GM21526 (cell line): ENCODE measurements around the gene PKHD1.

Source experiments
- ATAC-seq: cut with Tn5 transposase; IDR thresholded peaks from one replicate; pipeline ENCODE4 v1.9.1; 2021; ENCODE audit warnings: moderate library complexity; ENCODE audit not compliant: unreplicated experiment, low FRiP score

The PKHD1 gene

DNA sequence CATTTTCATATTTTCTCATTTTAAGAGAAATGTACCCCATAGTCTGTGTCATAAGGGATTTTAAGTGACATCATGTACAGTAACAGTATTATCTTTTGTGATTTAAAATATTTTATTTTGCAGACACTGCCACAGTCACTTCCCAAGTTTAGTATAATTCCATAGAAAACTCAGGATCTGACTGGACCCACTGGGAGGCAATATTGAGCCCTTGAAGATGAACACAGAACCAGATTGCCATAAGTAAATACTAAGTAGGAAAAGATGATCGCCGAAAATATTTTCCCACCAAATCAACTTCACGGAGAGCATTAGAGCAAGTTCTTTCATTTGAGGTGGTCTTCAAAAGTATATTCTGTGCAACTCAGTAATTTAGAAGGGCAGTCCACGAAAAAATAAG, 17.6 kb upstream of the PKHD1 start:
- ATAC-seq: no peak

DNA sequence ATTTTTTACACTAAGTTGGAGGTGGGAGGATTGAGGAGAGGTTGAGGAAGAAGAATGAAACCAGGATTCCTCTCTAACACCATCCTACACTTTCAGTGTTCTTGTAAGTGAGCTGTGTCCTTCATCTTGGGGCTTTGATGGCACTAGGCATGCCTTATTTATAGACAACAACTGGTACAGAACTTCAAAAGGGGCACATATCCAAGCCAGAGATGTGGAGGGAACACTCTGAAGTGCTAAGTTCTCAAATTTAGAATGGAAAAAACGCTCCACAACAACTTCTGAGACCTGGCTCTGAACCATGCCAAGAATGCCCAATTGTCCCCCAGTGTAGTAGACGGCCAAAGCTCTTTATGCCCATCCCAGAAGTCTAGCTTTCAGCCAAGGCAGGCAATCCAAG, 16.2 kb upstream of the PKHD1 start:
- no peak for ATAC-seq

DNA sequence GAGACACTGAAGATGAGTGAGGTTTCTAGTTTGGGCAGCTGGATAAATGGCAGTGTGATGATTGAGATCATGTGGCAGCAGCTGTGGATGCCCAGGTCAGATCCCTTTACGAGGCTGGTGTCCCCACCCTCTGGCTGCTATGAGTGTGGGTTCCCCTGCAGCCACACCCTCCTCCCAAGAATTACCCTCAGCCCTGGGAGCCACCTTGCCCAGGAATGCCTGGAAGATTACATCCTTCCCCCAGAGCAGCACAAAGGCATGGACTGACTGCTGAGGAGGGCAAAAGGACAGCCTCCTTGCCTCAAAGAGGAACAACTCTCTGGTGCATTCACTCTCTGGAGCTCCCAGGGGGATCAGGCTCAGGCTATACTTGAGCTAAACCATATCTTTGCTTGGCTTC, 15.0 kb upstream of the PKHD1 start:
- no peak for ATAC-seq

DNA sequence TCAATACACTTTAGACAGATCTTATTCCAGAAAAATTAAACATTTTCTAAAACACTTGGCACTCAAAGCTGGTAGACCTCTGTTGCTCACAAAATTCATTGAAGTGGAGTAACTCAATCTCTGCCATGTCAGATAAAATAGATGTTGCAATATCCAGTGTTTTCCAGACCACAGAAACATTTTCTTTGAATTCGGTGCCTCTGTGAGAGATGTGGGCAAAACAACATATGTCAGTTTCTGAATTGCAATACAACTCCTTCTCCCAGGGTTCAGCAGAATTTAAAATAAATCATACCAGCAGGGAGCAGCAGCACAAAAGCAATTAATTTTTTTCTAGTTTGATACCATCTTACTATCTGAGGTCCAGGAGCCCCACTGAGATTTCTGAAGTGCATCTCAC, 11.3 kb upstream of the PKHD1 start:
- ATAC-seq: no peak

DNA sequence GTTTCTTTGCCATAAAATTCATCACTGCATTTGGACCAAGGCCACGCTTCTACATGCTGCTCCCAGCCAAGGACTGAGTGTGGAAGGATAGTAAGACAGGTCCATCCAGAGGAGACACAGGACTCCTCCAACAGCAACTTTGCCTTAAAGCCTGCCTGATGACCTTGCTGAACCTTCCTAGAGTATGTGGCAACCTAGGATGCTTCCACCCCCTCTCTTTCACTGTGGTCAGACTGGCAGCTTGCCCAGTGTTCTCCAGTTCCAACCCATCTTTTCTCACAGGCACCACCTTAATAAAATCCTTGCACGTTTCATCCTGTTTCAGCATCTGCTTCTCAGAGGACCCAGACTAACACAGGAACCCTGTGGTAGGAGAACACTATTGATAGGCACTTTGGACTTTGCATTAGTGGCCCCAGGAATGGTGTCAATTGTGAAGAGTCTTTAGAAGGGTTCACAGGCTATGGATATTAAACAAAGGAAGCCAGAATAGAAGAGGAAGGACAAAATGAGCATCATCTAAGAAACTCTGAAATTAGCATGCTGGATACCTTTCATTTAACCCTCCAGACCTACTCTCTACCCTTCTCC, 2.4 kb upstream of the PKHD1 start:
- no peak for ATAC-seq

DNA sequence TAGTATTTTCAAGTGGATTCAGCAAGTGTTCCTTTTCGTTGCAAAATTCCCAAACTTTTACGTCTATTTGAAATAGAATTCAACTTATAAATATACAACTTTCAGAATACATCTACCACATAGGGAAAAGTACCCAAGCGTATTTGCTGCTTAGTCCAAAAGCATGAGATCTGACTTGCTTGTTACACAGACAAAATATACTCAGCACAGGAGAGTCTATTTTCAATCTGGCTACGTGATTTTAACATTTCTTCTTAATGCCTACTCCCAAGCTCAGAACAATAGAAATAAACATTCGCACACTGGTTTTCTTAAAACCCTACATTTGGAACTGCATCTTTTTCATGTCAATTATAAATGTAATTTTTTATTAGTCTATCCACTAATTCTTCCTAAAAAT, 672 bp downstream of the PKHD1 start:
- no peak for ATAC-seq

DNA sequence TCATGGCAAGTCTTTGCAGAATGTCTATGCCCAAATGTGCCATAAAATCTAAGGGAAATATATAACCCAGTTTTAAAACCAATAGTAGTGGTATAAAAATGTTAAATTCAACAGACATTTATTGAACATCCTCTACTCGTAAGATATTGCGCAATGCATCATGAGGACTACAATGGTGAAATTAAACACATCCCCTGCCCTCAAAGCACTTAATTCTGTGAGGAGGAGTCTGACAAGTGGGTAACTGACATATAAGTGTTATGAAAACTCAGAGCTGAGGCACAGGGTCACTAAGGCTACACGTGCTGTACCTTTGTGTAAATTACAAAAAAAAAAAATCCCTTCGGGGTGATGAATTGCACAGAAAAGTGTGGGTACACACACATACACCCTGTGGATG, 6.2 kb downstream of the PKHD1 start:
- no peak for ATAC-seq

DNA sequence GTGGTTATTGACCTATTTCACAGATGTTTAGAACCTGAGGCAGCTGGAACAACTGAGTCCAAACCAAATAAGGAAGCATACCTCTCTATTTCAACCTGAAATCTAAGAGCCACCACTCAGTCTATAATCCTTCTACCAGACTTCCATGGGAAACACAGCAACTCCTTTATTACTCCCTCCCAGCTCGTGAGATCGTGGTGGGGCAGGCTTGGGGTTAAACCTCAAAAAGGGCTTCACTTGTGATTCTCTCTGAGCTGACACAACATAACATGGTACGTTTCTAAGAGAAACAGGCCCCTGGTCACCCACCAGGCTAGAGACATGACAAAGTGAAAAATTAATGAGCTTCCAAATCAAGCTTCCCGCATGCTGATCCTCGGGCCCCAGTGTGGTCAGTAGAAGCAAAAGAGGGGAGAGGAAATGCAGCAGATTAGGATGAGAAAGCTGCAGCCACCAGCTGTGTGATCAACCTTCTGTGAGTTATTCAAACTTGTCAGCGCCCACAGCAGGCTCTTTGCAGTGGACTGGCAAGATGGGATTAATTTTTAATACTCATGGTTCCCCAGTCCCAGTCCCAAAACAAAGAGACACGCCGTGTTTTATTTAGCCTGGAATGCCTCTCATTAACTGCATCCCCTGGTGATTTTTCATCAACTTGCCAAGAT, 9.3 kb downstream of the PKHD1 start:
- no peak for ATAC-seq

DNA sequence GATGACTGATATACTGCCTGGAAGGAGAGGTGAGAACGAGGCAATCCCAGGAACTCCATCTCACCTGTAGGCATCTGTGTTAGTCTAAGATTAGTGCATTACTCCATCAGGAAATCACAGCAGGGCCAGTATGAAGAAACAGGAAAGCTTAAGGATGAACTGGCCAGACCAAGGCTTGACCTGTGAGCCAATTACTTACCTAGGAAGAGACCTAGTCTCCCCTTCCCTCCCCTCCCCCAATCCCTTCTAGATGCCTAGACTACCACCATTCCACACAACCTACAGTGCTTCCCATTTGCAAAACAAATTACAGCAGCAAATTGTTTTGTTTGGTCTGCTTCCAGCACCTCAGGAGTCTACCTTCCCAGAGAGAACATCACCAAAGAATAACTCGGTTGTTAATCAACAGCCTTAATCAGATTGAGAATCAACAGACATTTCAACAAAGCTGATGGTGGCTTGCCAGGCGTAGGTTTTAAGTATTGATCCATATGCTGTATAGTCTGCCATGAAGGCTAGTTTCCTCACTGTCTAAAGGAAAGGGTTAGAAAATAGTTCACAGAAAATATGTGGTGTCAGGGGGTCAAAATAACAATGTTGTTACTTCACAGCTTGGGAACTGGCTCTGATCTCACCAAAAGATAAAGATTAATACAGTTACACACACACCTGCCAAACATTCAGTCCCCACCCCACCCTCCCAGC, 10.1 kb downstream of the PKHD1 start:
- no peak for ATAC-seq

DNA sequence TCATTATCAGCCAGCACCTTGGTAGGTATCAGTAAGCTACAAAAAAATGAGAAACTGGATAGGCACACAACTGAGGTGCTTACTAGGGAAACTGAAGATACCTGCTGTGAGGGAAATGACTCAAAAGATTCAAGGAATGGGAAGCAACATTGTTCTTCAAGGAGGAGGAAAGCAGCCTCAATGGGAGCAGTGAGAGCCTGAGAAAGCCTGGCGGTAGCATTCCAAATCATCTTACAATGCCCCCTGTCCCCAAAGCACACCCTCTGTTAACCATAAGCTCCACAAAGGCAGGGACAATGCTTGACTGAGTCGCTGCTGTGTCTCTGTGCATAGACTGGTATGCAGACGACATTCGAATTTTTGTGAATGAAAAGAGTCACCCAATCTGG, 10.6 kb downstream of the PKHD1 start:
- no peak for ATAC-seq

DNA sequence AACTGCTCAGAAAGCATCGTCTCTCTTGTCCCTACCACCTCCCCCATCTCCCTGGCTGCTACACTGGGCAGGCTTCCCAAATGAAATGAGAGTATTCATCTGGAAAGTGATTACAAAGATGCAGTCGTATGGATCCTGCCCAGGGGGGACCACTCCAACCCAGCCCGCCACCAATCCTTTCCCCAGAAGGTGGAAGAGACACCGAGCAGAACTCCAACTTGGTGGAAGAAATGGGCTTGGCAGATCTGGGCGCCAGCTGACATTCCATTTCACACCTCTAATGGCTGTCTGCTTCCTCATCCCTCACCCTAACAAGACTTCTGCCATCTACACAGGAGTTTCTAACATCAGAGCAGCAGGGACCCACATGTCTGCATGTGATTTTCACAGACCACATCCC, 12.7 kb downstream of the PKHD1 start:
- no peak for ATAC-seq

DNA sequence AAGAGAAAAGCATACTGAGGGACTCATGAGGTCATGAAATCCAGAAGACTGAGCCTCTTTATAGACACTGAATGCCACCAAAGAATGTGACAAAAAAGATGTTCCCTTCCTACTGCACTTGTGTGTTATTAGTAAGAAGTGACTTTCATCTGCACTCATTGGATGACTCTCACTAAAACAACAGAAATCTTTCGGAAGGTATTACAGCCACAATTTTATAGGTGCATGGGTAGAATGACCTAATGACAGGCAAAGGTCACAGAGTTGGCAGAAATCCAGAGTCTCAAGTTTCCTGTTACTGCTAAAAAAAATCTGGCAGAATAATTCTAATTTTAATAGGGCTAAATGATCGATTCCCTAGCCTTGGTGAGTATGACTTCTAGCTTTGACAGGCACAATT, 13.3 kb downstream of the PKHD1 start:
- no peak for ATAC-seq

DNA sequence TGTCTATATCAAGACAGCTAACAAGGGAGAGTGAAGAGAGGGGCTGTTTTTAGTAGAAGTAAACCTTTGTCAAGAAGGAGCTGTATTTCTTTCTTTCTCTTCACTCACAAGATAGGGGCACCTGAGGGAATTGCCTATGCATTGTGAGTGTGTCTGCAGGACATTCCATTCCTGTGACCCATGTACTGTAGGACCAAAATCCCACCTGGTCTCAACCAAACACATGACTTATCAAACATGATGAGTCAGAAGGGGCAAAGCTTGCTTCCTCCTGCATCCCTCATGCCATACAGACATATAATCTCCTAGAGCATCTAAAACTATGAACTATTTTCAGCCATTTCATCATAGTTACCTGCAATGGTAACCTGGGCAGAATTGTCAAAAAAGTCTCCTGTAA, 21.8 kb downstream of the PKHD1 start:
- no peak for ATAC-seq

DNA sequence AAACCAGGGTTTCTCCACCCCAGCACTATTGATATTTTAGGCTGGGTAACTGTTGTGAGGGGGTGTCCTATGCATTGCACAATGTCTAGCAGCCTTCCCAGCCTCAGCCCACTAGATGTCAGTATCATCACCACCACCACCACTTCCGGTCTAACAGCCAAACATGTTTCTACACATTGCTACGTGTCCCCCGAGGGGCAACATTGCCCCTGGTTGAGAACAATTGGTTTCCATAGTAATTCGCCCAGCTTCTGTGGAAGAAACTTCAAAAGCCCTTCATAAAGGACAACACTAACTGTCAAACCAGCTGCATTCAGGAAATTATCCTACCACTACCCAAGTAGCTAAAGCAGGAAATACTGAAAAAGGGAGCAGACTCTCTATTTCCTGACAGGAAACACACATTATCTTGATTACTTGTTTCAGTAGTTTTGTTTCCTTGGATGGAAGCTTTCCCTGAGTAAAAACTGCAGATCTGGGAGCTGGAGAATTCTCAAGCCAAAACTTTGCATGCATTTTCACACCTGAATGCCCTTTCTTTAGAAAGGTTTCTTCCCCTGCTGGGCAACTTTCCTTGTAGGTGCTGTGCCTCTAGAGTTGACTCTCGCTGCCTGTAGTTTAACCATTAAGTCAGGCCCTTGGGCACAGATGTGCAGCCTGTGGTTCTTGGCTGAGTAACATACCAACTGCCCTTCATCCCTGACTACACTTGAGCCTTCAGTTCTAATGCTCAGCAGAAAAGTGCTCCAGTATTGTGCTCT, 23.6 kb downstream of the PKHD1 start:
- ATAC-seq: peak; percentile 99

DNA sequence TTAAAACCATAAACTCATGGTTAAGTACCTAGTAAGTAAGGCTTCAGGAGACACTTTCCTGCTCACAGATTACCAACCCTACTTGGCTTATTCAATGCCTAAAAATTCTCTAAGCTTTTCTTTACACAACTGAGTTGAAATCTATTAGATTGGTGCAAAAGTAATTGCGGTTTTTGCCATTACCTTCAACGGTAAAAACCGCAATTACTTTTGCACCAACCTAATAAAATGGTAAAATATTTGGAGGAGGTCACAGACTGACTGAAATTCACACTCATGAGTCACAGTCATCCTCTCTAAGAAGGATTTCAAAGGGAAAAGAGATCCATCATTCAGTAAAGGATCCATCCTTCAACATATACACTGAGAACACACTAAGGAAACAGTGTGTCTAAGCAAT, 25.9 kb downstream of the PKHD1 start:
- ATAC-seq: no peak

DNA sequence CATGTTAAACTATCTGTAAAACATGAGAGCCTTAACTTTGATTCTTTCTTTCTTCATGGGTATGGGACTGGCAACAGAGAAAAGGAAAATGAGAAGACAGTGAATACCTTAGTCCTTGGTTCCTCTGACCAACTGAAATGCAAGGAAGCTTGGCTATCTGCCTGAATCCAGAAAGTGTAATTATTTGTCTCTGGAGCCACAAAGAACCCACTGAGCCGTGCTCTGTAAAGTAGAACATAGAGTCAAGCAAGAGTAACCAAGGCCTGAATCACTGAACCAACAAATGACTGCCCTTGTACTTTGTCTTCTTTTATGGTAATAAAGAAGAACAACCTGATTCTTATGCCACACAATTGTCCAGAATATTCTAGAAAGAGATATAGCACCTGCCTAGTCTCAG, 27.6 kb downstream of the PKHD1 start:
- no peak for ATAC-seq

DNA sequence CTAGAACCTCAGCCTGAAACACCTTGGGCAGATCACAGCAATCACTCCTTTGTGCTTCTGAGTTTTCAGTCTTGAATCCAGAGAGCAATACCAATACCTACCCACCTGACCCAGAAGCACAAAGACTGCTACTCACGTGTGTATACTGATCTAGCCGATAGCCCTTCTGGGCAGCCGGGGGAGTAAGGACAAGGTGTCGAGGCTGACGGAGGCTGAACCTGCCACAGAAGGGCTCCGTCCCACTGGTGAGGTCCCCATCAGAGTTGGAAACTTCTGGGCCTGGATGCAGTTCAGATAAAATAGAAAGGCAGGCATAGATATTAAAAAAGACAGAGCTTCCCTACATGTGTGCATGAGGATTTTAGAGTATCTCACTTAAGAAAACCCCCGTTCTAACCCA, 32.0 kb downstream of the PKHD1 start:
- no peak for ATAC-seq

DNA sequence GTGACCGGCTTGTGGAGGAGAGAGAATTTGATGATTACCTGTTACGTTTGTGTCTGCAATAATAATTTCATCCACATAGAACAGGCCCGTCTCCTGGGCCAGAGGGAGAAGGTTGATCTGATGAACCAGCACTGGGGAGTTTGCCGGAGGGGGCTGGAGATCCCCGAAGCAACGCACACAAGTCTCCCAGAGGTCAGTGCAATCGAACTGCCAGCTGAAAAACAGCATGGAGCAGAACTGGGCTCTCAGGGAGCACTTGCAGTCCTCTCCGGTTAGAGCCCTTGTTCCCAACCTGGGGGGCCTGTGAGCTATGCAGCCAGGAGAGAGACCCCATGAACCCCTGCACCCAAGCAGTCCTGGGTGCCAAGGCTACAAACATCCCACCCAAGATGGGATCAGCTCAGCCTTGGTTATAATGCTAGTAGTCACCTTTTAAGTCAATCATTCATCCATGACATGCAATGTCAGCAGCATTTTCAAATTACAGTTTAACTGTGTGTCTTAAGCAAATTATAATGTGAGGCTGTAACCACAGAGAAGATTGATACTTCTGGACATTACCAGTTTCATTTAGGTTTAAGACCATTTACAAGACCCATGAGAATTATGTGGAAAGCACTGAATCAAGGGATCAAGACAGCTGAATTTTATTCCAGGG, 34.2 kb downstream of the PKHD1 start:
- ATAC-seq: no peak

DNA sequence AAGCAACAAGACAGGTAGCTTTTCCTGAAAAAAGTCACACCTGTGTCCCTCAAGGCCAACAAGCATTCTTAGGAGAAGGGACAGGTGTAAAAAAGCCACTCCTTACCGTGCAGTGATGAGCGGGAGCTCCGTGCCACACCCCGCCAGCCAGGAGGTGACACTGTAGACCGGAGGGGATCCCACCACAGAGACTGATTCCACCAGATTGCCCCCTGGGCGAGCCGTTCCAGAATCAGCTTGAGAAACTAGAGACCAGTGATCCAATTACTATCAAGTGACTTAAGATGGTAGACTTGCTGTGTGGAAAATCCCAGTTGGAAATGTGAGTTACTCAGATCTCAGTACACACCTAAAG, 37.4 kb downstream of the PKHD1 start:
- ATAC-seq: no peak

DNA sequence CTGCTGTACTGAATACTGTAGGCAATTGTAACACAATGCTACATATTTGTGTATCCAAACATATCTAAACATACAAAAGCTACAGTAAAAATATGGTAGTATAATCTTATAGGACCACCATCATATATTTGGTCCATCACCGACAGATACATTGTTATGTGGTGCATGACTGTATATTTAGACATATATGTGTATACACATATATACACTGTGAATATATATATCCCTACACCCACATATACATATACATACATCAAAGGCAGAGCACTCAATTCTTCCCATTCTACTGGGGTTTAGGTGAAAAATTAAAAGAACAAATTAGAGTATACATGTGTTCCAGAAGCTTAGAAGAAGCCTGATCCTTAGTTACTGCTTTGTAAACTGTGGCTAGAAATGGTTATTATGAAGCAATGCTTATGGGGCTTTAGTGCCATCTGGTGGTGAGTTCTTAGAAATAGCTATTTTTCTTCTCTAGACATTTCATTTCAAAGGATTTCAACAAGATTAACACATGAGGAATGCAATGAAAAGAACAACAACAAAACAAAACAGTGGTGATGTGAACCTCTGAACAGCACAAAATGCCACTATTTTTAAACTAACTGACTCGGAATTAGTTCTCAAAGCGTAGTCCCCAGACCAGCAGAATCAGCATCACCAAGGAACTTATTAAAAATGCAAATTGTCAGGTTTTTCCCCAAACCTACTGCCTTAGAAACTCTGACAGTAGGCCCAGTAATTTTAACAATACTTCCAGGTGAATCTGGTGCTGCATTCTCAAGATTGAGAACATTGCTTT, 38.0 kb downstream of the PKHD1 start:
- peak; percentile 58 for ATAC-seq
